GM11168 (cell line): ENCODE data around the gene SBSN.

Experiments
- in situ Hi-C: fragments of 300-500 bp; cut with MboI; formaldehyde crosslinking; loops from one replicate; pipeline ENCODE4 v1.12.0; 2022; ENCODE audit warnings: low sequenced_read_pairs; ENCODE audit not compliant: unreplicated experiment

SBSN gene

DNA sequence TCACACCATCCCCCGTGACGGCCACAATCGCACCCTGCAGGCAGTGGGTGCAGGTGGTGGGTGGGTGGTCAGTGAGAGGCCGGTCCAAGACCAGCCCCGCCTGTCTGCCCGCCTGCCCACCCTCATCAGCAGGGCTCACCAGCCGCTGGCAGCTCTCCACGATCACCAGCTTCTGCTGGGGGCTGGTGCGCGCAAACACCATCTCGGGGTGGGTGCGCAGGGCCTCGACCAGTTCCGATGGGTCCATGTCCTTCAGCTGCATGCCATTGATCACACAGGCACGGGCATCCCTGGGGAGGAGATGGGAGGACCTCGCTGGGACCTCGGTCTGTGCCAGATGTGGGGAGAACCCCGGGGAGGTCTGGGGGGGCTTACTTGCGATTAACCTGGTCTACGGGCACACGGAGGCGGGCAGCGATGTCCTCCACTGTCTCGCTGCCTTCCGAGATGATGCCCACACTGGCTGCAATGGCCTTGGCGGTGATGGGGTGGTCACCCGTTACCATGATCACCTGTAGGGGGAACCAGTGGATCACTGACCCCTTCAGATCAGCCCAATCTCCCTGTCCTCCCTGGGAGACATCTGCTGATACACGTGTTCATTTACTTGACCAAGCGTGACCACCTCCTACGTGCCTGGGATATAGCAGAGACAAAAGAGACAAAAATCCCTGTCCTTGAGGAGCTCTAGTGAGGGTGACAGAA, 27.3 kb upstream of the SBSN start:
- in situ Hi-C loops: no loop called here

DNA sequence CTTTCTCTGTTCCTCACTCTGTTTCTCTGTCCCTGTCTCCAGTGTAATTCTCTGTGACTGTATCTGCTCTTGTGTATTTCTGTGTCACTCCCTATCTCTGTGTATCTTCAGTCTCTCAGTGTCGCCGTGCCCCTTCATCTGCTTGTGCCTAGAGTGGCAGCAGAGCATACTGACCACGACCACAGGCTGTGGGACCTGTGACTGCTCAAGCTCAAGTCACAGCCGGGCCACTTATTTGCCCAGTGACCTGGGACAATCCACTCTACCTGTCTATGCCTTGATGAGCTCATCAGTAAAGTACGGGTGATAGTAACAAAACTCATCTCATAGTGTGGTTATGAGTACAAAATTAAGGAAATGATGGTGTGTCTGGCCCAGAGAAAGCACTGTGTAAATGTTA, 26.0 kb upstream of the SBSN start:
- in situ Hi-C loops: no loop called here

DNA sequence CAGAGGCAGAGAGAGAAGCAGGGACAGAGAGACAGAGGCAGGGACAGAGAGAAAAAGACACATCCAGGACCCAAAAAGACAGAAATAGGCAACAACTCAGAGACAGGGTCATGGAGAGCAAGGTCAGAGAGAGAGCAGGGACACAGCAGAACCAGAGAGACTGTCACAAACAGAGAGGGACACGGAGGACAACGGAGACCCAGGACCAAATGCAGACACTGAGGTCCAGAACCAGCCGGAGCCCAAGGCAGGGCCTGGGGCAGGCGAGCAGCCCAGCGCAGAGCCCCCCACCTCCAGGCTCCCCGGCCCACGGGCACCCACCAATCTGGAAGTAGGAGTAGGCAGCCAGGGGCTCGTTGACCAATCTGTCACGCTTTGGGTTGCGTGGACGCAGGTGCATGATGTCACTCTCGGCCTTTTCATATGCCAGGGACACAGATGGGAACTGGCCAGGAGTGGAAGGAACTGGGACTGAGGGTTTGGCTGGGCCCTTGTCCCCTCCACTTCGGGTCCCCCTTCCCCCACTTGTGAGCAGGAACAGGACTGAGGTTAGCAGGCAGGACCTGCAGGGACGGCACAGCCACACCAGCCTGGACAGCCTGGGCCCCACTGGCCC, 25.4 kb upstream of the SBSN start:
- in situ Hi-C loops: no loop called here

DNA sequence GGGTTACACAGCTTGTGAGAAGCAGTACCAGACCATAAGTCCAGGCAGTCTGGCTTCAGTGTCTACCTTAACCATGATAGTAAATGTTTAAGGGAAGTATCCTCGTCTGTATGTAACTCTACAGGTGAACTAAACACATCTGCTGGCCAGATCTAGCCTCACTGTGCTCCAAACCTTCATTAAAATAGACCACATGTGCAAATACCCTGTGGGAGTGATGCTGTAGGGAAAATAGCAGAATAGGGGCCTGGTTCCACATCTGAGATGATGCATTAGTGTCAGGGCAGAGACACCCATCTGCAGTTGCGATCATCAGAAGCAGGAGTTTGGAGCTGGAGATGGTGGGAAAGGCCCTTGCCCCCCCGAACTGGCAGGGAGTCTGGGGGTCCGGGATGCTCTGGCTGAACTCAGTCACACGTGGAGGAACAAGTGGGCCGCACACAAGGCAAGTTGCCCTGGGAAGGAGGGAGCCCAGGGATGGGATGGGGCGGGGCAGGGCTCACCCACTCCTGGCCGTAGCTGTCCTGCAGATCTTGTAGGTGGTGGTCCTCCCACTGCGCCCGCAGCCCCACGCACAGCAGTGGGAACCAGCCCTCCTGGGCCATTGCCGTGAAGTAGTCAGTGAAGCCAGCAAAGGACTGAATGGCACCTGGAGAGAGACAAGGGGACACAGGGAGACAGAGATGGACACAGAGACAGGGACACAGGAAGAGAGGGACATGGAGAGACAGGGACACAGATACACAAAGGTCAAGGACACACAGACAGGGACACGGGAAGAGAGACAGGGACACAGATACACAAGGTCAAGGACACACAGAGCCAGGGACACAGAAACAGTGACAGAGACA, 24.6 kb upstream of the SBSN start:
- in situ Hi-C loops: no loop called here

DNA sequence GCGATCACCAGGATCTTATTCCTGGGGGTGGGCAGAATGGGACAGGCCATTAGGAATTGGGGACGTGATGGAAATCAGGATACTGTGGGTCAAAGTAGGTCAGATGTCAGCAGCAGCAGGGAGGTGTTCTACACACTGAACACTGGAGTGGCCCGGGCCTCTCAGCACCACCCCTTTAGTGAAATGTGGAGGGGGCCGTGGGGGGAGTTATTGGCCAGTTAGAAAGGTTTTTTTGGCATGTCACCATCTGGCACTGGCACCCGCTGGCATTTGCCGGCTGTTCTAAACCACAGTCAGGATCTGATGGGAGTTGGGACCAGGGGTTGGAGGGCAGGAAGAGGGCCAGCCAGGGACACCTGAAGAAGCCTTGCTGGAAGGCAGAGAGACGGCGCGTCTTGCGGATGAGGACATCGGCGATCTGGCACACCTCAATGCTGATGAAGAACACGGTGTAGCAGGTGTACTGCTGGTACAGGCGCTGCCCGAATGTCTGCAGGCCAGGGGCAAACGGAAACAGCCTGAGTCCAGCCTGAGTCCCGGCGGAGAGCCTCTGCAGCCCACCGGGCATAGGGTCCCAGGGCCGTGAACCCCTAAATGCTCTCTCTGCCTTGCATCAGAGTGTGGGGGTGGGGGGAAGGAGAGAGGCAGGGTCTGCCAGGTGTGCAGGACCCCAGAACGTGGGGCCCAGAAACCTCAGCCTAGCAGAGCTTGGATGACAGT, 23.1 kb upstream of the SBSN start:
- in situ Hi-C loops: no loop called here

- in situ Hi-C loops: no loop called here
Measured at GRCh38 chr19:35549879-35550523, 21.9 kb upstream of the SBSN start.

- in situ Hi-C loops: no loop called here
Measured at GRCh38 chr19:35549174-35549788, 21.2 kb upstream of the SBSN start.

DNA sequence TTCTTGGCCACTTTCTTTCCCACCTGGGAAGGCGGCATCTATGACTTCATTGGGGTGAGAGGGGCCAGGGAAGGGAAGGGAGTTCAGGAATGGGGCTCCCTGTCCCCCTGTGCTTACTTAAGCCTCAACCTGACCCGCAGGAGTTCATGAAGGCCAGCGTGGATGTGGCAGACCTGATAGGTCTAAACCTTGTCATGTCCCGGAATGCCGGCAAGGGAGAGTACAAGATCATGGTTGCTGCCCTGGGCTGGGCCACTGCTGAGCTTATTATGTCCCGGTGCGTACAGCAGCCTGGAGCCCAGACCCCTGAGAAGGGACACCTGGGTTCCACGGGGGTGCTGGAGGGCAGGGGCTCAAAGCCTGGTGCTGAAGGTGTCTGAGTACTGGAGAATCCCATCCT, 18.4 kb upstream of the SBSN start:
- in situ Hi-C loops: no loop called here

GRCh38 chr19:35545855-35546381, 17.8 kb upstream of the SBSN start:
- in situ Hi-C loops: no loop called here

GRCh38 chr19:35545001-35545854, 17.1 kb upstream of the SBSN start, which contains the start of gene TMEM147:
Gene TMEM147 (plus strand): TSS chr19:35545626. CDS start chr19:35545740, 114 bp downstream.
- in situ Hi-C loops: no loop called here

GRCh38 chr19:35544110-35544802, 16.1 kb upstream of the SBSN start:
- in situ Hi-C loops: no loop called here

GRCh38 chr19:35543280-35544109, 15.4 kb upstream of the SBSN start:
- in situ Hi-C loops: no loop called here

DNA sequence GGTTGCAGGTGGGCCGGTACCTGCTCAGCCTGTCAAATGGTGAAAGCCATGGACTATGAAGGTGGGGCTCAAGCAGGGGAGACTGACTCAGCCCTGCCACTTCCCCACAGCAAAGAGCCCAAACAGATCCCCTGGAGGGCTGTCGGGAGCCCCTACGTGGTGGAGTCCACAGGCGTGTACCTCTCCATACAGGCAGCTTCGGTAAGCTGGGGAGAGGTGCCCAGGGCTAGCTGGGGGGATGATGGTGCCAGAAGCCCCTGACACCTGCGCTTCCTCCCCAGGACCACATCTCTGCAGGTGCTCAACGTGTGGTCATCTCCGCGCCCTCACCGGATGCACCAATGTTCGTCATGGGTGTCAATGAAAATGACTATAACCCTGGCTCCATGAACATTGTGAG, 14.1 kb upstream of the SBSN start:
- in situ Hi-C loops: no loop called here

DNA sequence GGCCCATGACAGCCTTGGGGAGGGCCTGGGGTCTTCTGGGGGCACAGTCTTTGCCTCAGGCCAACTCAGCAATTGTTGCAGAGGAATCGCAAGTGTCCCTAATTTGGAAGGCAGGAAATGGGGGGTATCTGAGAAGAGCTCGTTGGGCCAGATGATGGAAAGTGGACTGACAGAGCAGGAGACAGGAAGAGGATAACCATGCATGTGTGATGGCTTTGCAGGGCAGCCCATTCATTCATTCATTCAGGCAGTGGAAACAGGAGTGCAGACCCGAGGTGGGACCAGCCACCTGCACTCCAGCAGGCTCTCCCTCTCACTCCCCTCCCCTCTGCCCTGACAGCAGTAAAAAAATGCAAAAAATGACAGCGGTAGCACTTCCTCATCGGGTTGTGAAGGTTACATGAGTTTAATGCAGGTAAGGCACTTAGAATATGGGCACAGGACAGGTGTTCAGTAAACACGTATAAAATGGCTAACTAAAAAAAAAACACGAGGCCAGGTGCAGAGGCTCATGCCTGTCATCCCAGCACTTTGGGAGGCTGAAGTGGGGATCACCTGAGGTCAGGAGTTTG, 12.3 kb upstream of the SBSN start:
- in situ Hi-C loops: no loop called here

DNA sequence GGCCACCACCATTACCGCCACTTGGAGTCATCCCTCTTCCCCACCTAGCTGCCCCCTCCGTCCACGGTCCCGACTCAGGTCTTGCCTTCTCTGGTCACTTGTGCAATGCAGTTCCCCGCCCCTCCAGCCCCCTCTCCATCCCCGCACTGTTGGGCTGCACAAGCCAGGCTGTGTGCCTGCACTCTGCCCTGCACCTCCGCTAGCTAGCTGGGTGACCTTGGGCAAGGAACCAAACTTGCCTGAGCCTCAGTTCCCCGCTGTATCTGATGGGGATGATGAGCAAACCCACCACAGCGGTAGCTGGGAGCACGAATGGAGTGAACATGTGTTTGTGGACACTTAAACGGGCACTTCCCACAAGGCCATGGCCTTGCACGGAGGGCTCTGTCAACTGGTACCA, 11.7 kb upstream of the SBSN start:
- in situ Hi-C loops: no loop called here

- in situ Hi-C loops: no loop called here
Measured at GRCh38 chr19:35539314-35539713, 11.2 kb upstream of the SBSN start.
